OCI-LY1 (cell line): ENCODE data around the gene ADSL.

Source experiments
- CTCF ChIP-seq: fragments of 200-600 bp; sonication (generic), shearing (Covaris generic); IDR thresholded peaks from 2 replicates; pipeline ENCODE4 v1.5.1; 2017; ENCODE audit warnings: mild to moderate bottlenecking, antibody characterized with exemption, low read length, moderate library complexity, mixed read lengths
- EZH2 ChIP-seq: fragments of 200-600 bp; sonication (generic), shearing (Covaris generic); IDR thresholded peaks from 2 replicates; pipeline ENCODE4 v1.8.0; 2017; ENCODE audit warnings: borderline replicate concordance, mixed run types, mild to moderate bottlenecking, antibody characterized with exemption, low read length, moderate library complexity, mixed read lengths

GRCh38 chr22:40415531-40416266 is 69.4 kb downstream of the ADSL start:
- no peak for TF ChIP-seq EZH2
- no peak for TF ChIP-seq CTCF
